Anterior cingulate cortex (tissue), 58 donors: ENCODE data around the gene MCIDAS.

Source experiments
- DNase-seq, 58 donors: peaks; one replicate each; lab custom pipeline; 2025; lab: John Stamatoyannopoulos, UW

Gene MCIDAS

DNA sequence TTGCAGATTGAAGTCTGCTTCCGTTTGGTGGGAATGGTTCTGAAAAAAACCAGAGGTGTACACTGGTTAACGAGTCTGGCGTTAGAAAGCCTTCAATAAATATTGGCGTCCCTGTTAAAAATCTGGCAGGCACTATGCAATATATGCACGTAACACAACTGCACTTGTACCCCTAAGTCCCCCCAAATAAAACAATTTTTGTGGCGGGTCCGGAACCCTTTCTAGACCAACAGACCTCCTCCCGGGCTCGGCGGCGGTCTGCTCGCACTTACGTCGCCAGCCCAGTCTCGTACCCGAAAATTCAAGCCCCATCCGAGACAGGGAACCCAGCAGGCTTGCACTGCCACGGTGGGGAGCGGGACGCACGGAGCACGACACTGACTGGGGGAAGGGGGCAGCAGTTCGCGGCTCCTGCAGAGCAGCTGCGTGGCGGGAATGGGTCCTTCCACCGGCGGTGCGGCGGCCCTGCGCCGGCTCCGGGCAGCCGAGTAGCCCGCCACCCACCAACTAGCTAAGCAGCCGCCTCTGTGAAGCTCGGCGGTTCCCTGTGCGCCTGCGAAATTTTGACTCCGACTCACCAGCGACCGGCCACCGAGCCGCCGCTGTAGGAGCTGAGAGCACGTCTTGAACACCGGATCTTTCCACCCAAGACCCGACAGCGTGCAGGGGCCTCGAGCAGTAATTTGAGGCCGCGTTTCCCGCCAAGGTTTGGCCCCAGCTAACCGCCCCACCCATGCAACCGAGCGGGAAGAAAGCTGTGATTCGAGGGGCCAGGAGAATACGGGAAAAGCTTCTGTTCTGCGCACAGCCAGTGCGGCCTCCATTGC, 3.9 kb downstream of the MCIDAS start:
- DNase-seq = no peak

- no peak for DNase-seq
These were observed 4.8 kb downstream of the MCIDAS start for GRCh38 chr5:55222092-55222984.

DNA sequence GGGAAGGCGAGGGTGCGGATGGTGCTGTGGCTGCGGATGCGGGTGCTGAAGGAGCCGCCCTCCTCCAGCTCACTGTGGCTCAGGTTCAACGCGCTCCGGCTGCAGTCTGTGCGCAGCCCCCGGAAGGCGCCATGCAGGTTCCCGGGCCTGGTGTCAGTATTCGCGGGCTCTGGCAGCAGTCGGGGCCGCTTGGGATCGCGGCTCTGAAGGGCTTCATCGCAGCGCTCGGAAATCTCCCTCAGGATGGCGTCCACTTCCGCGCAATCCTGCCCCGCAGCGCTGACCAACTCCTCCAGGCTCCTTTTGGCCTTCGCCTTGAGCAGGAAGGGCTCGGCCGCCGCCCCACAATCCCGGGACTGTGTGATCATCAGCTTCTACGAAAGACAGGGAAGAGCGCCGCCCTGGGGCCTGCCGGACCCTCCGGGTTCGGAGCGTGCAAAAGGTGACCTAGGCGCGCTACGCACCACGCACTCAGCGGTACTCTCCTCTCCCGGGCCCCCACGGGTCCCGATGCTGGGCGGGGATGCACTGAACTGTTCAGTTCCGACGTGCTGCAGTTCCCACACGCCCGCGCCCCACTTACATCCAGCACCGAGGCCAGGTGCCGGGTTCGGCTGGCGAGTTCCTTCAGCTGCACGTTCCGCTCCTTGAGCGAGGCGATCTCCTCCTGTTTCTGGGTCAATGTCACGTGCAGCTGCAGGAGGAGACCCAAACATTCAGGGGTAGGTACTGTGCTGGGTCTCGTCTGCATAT, 6.5 kb downstream of the MCIDAS start:
- DNase-seq = no peak

DNA sequence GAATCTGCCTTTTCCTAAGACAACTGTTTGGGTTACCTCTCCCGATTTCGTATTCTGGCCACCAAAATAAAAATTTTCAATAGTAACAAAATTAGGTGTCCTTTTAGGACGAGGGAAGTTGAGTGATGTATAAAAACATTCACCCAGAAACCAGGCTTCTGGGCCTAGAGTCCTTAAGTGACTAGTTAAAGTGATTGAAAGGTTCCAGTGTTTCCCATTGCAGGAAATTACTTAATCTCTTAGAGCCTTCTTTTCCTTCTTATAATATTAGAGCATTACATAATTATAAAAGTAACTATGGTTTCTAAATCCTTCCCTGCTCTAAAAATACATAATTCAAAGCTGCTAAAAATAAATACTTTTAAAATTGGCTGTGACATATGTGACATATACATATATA, 7.3 kb downstream of the MCIDAS start:
- DNase-seq = no peak

GRCh38 chr5:55218967-55219366, 8.1 kb downstream of the MCIDAS start:
- DNase-seq = no peak

- no peak for DNase-seq
These were observed 15.8 kb downstream of the MCIDAS start for GRCh38 chr5:55211184-55211874.

DNA sequence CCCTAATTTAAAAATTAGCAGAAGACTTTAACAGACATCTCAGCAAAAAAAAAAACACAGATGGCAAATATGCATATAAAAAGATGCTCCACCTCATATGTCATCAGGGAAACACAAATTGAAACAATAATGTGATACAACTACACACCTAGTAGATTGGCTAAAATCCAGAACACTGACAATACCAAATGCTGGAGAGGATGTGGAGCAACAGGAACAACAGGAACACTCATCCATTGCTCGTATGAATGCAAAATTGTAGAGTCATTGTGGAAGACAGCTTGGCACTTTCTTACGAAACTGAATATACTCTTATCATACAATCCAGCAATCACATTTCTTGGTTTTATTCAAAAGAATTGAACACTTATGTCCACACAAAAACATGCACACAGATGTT, 22.1 kb downstream of the MCIDAS start:
- no peak for DNase-seq

DNA sequence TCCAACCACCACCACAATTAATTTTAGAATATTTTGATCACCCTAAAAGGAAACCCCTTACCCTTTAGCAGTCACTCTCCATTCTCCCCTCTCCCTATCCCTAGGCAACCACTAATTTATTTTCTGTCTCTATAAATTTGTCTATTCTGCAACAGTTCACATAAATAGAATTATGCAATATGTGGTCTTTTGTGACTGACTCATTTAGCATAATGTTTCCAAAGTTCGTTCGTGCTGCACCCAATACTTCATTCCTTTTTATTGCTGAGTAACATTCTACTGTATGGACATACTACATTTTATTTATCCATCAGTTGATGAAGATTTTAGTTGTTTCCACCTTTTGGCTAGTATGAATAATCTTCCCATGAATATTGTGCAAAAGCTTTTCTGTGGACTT, 36.0 kb downstream of the MCIDAS start:
- DNase-seq = no peak

GRCh38 chr5:55188656-55189540, 38.2 kb downstream of the MCIDAS start:
- no peak for DNase-seq

GRCh38 chr5:55187370-55187769, 39.7 kb downstream of the MCIDAS start:
- DNase-seq = no peak

DNA sequence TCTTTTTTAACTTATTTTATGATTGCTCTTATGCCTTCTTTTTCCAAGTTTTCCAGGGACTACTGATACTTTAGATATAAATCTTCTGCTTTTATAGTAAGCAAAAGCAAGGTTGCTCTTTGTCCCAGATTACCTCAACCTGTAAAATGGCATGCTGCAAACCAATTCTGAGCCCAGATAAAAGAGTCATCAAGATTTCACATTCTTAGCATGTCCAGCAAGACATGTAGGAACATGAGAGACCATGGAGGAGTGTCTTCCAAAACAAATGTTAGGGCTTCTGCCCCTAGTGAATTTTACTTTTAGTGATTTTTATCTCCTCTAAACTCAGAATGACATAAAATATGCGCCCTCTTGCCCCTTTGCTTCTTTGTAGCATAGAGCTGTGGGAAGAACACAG, 47.1 kb downstream of the MCIDAS start:
- no peak for DNase-seq

DNA sequence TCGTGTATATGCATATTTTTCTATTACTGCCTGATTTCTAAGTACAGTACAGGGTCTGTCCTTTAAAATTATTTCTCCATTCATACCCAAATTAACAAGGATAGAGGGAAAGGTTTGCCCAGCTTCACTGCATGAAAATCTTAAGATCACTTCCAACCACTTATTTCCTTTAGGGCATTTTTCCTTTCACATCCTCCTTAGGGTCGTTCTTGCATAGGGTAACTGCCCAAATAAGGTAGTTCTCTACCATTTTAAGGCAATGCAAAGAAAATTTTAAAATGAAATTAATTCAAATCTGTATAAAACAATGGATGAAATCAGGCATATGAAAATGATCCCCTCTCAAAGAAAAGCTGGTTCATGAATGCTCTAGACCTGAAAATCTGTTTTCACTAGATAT, 50.0 kb downstream of the MCIDAS start:
- no peak for DNase-seq

DNA sequence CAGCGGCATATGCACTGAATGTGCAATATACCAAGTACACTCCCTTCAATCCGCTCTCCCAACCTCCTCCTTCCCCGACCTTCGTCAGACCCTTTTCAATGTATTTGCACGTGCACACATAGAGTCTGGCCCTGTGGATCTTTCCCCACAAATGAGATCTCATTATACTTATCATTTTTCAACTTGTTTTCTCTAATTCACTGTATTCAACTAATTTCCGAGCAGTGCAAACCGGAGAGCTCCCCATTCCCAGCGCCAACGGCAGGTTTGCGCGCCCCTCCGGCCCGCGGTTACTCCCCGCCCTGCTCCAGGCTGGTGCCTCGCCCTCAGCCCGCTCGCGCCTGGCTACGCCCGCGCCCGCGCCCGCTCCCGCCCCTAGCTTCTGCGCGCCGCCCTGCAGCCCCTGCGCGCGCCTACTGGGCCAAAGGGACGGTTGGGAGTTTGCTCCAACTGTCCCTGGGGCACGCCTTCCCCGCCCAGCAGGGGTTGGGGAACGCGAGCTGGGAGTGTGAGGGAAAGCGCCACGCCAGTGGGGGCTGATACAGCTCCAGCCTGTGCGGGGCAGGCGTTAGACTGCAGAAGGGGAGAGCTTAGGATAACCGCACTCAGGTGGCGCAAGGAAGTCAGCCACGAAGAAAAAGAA, 50.8 kb downstream of the MCIDAS start:
- no peak for DNase-seq

GRCh38 chr5:55175781-55176175, 51.3 kb downstream of the MCIDAS start:
- DNase-seq = no peak

DNA sequence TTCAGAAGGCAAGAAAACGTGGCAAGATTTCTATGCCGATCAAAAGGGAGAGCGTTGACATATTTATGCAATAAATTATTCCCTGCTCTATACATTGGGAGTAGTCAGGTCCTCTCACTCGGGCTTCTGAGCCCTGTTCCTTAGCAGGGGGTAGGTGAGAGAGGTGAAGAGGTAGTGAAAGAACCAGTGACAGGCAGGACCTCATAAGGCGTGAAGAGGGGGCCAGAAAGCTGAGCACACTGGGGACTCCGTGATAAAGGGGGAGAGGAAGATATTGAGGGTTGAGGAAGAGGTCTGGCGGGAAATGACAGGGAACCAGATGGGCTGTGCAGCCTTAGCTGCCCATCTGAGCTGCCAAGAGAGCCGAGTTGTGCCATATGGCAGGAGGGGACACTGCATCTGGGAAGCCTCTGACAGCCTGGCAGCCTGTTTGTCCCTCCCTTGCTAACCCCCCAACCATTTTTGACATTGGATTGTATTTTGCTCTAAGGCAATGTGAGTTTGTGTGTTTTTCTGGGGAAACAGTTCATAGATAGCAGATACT, 53.4 kb downstream of the MCIDAS start:
- DNase-seq = no peak

DNA sequence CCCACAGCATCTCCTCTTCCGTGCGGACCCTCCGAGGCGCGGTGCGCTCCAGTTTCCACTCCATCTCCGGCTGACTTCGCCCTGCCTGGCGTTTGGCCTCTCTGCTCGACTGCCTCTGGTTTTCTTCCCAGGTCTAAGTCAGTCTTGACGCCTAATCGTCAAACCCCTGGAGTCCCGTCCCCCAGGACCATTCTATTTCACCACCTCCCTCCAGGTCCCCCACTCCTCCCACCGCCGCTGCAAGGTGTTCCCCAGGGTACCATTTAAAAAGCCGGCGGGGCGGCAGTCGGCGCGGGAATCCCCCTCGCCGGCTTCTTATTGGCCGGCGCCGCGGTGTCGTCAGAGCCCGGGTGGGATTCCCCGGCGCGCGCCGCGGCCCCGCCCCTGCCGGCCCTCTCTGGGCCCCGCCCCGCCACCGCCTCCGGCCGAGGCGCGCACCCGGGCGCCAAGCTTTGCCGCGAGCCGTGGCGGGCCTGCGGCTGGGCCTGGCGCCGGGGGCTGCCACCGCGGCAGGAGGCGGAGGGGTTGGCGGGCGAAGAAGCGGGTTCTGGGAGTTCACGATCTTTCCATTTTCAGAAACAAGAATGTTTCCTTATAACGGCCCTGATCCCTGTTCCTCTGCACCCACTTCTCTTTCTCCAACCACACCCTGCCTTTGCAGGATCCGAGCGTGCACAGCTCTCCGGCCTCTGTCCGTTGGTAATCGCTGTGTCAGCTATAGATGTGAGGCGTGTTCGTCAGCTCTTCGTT, 54.0 kb downstream of the MCIDAS start, which contains the start of gene CDC20B:
TSS of gene CDC20B (minus strand) at position 241 of the 750 bp plus-strand sequence. CDS start at position 64, 177 bp downstream.
- peak in 22 of 58 donors; percentile 2 to 37 (median 18) for DNase-seq
